PFSK-1 (cell line): ENCODE results near the gene GCNT1.

Source experiments
- FOXP2 ChIP-seq: optimal IDR thresholded peaks from 2 replicates; pipeline ENCODE3; 2011; ENCODE audit warnings: borderline replicate concordance, control low read depth, inconsistent platforms; ENCODE audit not compliant: insufficient read depth; ENCODE audit errors: extremely low read length, extremely low read depth
- POLR2AphosphoS5 ChIP-seq: IDR thresholded peaks from 2 replicates; pipeline ENCODE4 v1.6.1; 2012; ENCODE audit warnings: low read depth, mild to moderate bottlenecking, control low read depth, low read length, moderate library complexity
- REST ChIP-seq, 2 experiments: IDR thresholded peaks; 2 replicates each; pipeline versions ENCODE4 v1.6.1 to v1.8.0; 2011 to 2012; ENCODE audit warnings: low read depth in 2 of 2, low read length in 2 of 2, control low read depth in 1 of 2, inconsistent platforms in 1 of 2, mild to moderate bottlenecking in 1 of 2, moderate library complexity in 1 of 2; ENCODE audit not compliant: insufficient read depth in 1 of 2
- SIN3A ChIP-seq: IDR thresholded peaks from 2 replicates; pipeline ENCODE4 v1.6.1; 2012; ENCODE audit warnings: mild to moderate bottlenecking, low read length, moderate library complexity, borderline replicate concordance; ENCODE audit not compliant: insufficient read depth
- TAF1 ChIP-seq: IDR thresholded peaks from 2 replicates; pipeline ENCODE4 v1.6.1; 2012; ENCODE audit warnings: low read length, control low read depth, borderline replicate concordance; ENCODE audit not compliant: insufficient read depth

DNA sequence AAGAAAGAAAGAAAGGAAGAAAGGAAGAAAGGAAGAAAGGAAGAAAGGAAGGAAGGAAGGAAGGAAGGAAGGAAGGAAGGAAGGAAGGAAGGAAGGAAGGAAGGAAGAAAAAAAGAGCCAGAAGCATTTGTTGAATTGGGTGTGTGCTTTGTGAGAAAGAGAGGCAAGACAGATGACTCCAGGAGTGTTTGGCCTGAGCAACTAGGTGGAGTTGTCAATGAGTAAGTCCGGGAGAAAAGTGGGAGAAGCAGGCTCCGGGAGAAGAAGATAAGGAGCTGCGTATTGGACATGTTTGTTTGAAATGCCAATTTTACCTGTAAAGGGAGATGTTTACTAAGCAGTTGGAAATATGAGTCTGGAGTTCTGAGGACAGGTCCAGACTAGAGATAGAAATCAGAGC, 15.1 kb upstream of the GCNT1 start:
- no peak for TF ChIP-seq POLR2AphosphoS5
- TF ChIP-seq SIN3A, result no peak
- TF ChIP-seq REST (IDR thresholded peaks at IDR 0.05; ENCODE audit: insufficient read depth in 1 of 2, low read depth in 2 of 2, low read length in 2 of 2), result no peak
- TF ChIP-seq TAF1, result no peak
- no peak for TF ChIP-seq FOXP2
